HG02885 (cell line): ENCODE data around the gene NAT14.
A peak's percentile ranks its signal among the peaks of the same experiment; 100 is the strongest.
"Not testable (repeated sequence)": the region's sequence is repeated elsewhere in the genome, so short reads cannot be mapped to it uniquely, and the experiment has no call there.

Experiments
- ATAC-seq: cut with Tn5 transposase; IDR thresholded peaks from one replicate; pipeline ENCODE4 v1.9.1; 2021; ENCODE audit warnings: mild to moderate bottlenecking; ENCODE audit not compliant: unreplicated experiment, poor library complexity

The NAT14 gene

DNA sequence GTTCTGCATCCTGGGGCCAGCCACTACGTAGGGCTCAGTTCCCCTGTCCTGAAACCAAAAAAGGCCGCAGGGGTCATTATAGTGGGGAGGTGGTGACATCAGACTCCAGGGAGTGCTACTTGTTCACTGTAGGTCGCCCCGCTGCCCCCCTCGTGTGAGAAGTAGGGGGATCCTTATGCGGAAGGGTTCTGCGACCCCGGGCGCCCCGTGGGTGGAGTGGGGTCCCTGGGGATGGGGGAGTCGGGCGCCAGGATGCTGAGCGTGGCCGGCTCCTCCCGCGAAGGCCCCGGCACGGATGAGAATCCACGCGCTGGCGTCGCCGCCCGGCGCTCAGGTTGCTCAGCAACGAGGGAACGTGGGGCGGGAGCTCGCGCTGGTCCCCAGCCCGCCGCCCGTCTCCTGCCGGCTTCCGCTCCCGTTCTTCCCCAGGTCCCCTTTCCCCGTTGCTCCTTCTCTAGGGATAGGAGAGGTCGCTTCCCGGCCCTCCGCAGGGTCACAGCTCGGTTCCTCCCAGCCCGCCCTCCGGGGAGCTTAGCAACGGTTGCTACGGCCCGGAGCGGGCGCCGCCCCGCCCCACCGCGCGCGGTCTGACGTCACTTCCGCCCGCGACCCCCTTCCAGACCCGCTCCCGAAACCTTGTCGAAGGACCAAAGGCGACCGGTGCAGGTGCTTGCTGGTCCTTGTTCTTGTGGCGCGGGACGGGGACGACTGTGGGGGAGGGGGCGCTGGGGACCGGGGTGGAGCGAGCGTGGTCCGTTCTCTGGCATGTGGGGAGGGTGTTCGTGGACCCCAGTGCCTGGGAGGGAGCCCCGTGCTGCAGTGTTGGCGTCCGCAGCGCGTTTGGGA, at the start of gene NAT14:
Gene NAT14, plus strand, starts transcription at position 596 of the 846 bp plus-strand sequence. CDS start 521 bp downstream, outside the sequence.
- ATAC-seq = peak; percentile 60

DNA sequence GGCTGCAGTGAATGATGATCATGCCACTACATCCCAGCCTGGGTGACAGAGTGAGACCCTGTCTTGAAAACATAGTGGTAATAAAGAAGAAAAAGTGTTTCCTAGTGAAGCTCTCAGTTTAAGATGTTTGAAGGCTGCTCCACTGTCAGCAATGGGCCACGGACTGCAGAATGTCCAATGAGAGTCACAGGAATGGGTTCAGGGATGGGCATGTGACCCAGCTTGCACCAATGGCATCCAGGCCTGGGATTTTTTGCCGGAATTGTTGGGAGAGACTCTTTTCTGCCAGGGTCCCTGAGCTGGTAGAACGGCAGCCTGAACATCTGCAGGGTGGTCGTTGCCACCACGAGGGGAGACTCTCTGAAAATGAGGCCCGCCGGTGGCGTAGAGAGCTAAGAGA, 48.1 kb upstream of the NAT14 start:
- ATAC-seq = no peak

GRCh38 chr19:55437410-55437809, 47.6 kb upstream of the NAT14 start:
- no peak for ATAC-seq

- no peak for ATAC-seq
Observed at GRCh38 chr19:55439052-55439451, 45.9 kb upstream of the NAT14 start.

GRCh38 chr19:55440411-55441105, 44.4 kb upstream of the NAT14 start:
- ATAC-seq = no peak

- no peak for ATAC-seq
Observed at GRCh38 chr19:55441319-55441691, 43.7 kb upstream of the NAT14 start.

DNA sequence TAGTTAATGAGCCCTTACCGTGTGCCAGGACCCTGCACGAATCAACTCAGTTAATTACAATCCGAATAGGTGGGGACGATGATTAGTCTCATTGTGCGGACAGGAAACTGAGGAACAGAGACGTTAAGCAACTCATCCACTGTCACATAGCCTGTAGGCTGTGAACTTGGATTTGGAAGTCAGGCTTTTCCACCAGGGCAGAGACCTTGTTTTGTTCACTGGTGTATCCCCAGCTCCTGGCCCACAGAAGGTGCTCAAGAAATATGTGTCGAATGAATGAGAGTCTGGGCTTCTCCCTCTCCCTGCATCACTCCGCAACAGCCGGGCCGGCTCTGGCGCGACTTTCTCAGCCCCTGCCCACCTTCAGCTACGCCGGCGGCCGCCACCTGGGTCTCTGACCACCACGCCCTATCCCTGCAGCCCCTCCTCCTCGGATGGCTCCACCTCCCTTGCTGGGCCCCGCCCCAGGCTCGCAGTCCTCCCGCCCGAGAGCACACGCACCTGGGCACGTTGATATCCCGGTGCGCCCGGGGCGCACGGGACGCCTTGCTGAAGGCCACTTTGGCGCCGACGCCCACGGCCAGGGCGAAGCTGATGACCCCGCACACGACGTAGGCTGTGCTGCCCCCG, 43.2 kb upstream of the NAT14 start:
- ATAC-seq = no peak

- ATAC-seq = no peak
Observed at GRCh38 chr19:55442372-55442961, 42.5 kb upstream of the NAT14 start.

- no peak for ATAC-seq
Observed at GRCh38 chr19:55443045-55443823, 41.8 kb upstream of the NAT14 start, which contains the start of gene SHISA7. TSS of gene SHISA7 (minus strand) at chr19:55443300. CDS start at chr19:55442863, 437 bp downstream.

- ATAC-seq = no peak
Observed at GRCh38 chr19:55443824-55444480, 41.0 kb upstream of the NAT14 start.

- ATAC-seq = no peak
Observed at GRCh38 chr19:55444646-55445045, 40.3 kb upstream of the NAT14 start.

DNA sequence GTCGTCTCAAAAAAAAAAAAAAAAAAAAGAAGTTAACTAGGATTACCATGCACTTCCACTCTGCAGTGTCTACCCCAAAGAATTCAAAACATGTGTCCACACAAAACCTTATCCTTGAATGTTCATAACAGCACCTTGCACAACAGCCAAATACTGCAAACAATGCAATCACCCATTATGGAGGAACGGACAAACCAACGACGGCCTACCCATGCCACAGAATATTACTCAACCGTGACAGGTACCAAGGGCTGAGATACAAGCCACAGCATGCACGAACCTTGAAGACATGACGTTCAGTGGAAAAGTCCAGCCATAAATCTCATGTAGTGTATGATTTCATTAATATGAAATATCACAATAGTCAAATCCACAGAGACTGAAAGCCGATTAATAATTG, 38.9 kb upstream of the NAT14 start:
- no peak for ATAC-seq

GRCh38 chr19:55447421-55448174, 37.4 kb upstream of the NAT14 start:
- no peak for ATAC-seq

GRCh38 chr19:55448175-55448490, 36.9 kb upstream of the NAT14 start:
- not testable (repeated sequence) for ATAC-seq

- ATAC-seq = no peak
Observed at GRCh38 chr19:55449469-55449868, 35.5 kb upstream of the NAT14 start.

DNA sequence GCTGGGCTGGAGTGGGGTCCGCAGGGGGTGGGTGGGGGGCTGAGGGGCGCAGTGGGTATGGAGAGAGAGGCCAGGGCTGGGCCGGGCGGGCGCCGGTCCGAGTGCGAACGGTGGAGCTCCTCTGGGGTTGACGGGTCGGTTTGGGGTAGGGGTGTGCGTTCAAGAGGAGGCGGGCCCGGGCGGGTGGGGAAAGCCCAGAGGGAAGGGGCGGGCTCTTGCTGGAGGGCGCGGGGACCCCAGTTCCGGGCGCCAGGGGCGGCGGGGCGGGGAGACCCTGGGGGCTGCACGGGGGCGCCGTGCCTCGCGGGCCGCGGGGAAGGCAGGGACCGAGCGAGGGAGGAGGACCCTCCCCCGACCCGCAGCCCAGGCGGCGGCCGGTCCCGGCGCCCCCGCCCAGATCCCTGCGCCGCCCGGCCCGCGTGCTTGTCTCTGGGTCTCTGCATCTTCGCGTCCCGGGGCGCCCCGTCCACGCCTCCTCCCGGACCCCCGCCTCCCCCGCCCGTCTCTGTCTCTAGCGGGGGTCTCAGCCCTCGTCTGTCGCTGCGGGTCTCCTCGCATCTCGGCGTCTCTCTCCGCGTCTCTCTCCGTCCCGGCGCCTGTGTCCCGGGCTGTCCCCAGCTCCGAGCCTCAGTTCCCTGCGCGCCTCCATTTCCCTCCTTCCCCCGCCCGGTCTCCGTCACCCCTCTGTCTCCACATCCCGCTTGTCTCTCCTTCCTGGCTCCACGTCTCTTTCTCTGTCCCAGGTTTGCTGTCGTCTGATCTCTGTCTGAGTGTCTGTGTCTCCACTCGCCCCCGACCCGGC, 33.6 kb upstream of the NAT14 start:
- ATAC-seq = no peak

DNA sequence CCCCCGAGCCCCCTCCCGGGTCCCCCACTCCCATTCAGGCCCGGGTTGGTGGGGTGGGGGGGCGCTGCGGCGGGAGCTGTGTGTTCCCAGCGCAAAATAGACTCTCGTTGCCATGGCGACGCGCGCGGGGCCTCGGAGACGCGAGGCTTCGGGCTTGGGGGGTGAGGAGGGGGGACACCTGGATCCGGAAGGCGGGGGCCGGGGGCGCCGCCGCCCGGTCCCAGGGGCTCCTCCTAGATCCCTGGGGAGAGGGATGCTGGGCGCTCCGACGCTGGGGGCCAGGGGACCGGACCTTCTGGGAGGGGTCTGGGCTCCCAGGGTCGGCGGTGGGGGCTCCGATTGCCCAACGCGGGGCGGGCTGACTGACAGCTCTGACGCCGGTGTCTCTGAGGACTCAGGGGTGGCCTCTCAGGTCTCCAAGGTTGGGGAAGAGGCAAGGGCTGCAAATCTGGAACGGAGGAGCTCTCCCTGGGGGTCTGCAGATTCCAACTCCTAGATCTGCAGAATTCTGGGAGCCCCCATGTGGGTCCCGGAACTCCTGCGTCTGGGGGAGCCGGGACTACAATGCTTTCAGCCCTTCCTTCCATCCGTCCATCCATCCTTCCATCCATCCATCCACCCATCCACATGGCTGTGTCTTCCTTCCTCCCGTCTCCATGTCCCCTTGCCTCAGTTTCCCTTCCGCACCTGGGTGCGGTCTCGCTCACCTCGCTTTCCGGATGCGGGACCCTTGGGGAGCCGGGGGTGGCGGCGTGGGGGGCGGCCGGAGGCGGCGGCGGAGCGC, 32.8 kb upstream of the NAT14 start:
- ATAC-seq = no peak
